HepG2 (cell line): ENCODE measurements around the gene BSG. TPM values are rescaled to one million over a fixed set of nuclear protein-coding genes. Genes with fewer than 3 reads are reported as not detected.

ENCODE experiments used
- GTF2F1 ChIP-seq: fragments of 150-350 bp; IDR thresholded peaks from 2 replicates; pipeline ENCODE4 v1.6.1; 2014; ENCODE audit warnings: low read length
- KDM1A ChIP-seq: IDR thresholded peaks from 2 replicates; pipeline ENCODE4 v1.6.1; 2016; ENCODE audit warnings: missing compliant biosample characterization
- SMAD9 ChIP-seq: sonication (generic); formaldehyde crosslinking; IDR thresholded peaks from 2 replicates; pipeline ENCODE4 v1.5.1; 2020; ENCODE audit warnings: mild to moderate bottlenecking, missing genetic modification reagents
- ZNF101 ChIP-seq: sonication (generic); formaldehyde crosslinking; IDR thresholded peaks from 2 replicates; pipeline ENCODE4 v1.4.0; 2020; ENCODE audit warnings: mild to moderate bottlenecking, low read depth, missing genetic modification reagents, borderline replicate concordance
- ZNF292 ChIP-seq: sonication (generic); formaldehyde crosslinking; IDR thresholded peaks from 2 replicates; pipeline ENCODE4 v1.8.1; 2022; ENCODE audit warnings: mild to moderate bottlenecking, low read depth, missing genetic modification reagents, borderline replicate concordance
- ZNF564 ChIP-seq: sonication (generic); formaldehyde crosslinking; IDR thresholded peaks from 2 replicates; pipeline ENCODE4 v1.8.1; 2023; ENCODE audit warnings: mild to moderate bottlenecking, missing genetic modification reagents
- ZNF703 ChIP-seq: sonication (generic); formaldehyde crosslinking; IDR thresholded peaks from 2 replicates; pipeline ENCODE4 v1.5.1; 2020; ENCODE audit warnings: missing genetic modification reagents, mild to moderate bottlenecking, moderate library complexity, borderline replicate concordance
- ZNF841 ChIP-seq: sonication (generic); formaldehyde crosslinking; IDR thresholded peaks from 2 replicates; pipeline ENCODE4 v1.8.1; 2023; ENCODE audit warnings: missing genetic modification reagents, borderline replicate concordance
- polyA plus RNA-seq, 8 experiments: library from polyadenylated mRNA; depleted of rRNA in 3 of 8; stranded (reverse) in 7 of 8; unstranded in 1 of 8; fragments of >200 nt; fragmentation: Illumina TruSeq in 4 of 8; extraction: Trizol in 4 of 8; gene quantifications; 2 replicates each; pipeline versions ENCODE4 v1.2.1 to v1.2.3, GENCODE V29; 2011 to 2016; ENCODE audit warnings: low read depth in 4 of 8, missing spikeins in 1 of 8, mixed read lengths in 1 of 8; ENCODE audit not compliant: insufficient read depth in 1 of 8
- total RNA-seq, 5 experiments: library from RNA; depleted of rRNA; stranded (reverse); fragments of >200 nt; fragmentation: Illumina TruSeq; extraction: Trizol; gene quantifications; 2 replicates each; pipeline ENCODE4 v1.2.3, GENCODE V29; 2016; ENCODE audit warnings: low read depth in 1 of 5
- TF ChIP-seq, protein P1 (sequence below), 2 experiments: fragments of 450-650 bp in 1 of 2; sonication (generic) in 1 of 2; formaldehyde crosslinking in 1 of 2; IDR thresholded peaks; 2 replicates each; pipeline versions ENCODE4 v1.6.1 to v1.8.0; 2016 to 2022; ENCODE audit warnings: antibody characterized with exemption in 1 of 2, mild to moderate bottlenecking in 1 of 2, missing genetic modification reagents in 1 of 2
- TF ChIP-seq, protein P2 (sequence below): IDR thresholded peaks from 2 replicates; pipeline ENCODE4 v1.4.0; 2020; ENCODE audit warnings: mild to moderate bottlenecking, missing genetic modification reagents
- TF ChIP-seq, protein P3 (sequence below): IDR thresholded peaks from 2 replicates; pipeline ENCODE4 v1.6.1; 2012; ENCODE audit warnings: low read length, improper control_type of control experiment

BSG gene
- total and polyA plus RNA-seq, 2 of the 13 experiments (the other 11 are each of a cell fraction or from before 2014, with no cell fraction given) = 309 to 754 TPM

DNA sequence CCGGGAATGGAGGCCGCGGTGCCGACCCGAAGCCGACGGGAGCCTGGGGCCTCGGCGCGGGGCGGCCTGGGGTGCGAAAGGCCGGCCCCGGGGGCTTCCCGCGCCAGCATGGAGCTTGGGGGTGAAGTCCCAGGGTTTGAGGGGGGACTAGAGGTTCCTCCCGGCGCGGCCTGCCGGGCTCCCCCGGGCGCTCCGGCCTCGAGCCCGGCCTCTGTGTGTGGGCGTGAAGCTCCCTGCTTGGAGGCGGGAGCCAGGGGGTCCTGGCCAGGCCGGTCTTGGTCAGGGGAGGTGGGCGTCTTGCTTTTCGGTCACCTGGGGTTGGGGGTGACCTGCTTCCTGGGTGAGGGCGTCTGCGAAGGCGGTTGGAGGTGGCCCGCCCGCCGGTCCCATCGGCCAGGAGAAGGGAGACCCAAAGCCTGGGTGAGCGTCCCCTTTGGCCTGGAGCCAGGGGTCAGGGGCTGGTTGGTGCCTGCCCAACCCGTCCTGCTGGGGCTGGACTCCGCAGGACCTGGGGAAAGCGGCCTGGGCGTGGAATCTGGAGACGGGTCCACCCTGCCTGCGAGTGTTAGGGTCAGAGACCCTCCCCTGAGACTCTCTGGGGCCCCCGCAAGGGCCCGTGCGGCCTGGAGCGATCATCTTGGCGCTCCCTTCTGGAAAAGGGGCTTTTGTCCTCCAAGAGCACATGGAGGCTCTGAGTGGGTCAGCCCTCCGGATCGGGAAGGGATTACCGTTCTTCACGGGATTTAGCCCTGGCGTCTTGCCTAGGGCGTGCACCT lies 535 bp downstream of the BSG start (continued):
- TF ChIP-seq, protein P1, sequence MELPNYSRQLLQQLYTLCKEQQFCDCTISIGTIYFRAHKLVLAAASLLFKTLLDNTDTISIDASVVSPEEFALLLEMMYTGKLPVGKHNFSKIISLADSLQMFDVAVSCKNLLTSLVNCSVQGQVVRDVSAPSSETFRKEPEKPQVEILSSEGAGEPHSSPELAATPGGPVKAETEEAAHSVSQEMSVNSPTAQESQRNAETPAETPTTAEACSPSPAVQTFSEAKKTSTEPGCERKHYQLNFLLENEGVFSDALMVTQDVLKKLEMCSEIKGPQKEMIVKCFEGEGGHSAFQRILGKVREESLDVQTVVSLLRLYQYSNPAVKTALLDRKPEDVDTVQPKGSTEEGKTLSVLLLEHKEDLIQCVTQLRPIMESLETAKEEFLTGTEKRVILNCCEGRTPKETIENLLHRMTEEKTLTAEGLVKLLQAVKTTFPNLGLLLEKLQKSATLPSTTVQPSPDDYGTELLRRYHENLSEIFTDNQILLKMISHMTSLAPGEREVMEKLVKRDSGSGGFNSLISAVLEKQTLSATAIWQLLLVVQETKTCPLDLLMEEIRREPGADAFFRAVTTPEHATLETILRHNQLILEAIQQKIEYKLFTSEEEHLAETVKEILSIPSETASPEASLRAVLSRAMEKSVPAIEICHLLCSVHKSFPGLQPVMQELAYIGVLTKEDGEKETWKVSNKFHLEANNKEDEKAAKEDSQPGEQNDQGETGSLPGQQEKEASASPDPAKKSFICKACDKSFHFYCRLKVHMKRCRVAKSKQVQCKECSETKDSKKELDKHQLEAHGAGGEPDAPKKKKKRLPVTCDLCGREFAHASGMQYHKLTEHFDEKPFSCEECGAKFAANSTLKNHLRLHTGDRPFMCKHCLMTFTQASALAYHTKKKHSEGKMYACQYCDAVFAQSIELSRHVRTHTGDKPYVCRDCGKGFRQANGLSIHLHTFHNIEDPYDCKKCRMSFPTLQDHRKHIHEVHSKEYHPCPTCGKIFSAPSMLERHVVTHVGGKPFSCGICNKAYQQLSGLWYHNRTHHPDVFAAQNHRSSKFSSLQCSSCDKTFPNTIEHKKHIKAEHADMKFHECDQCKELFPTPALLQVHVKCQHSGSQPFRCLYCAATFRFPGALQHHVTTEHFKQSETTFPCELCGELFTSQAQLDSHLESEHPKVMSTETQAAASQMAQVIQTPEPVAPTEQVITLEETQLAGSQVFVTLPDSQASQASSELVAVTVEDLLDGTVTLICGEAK (IDR thresholded peaks at IDR 0.05) = no peak
- TF ChIP-seq, protein P1 (CRISPR knock-in tag; IDR thresholded peaks at IDR 0.05) = 0 out of 2 replicates have a peak, but pooled peaks have one; percentile 1
- no peak; the same call in 1 of the 2 replicates for TF ChIP-seq ZNF703 (CRISPR knock-in tag)
- TF ChIP-seq ZNF841 (CRISPR knock-in tag) = no peak
- TF ChIP-seq ZNF292 (CRISPR knock-in tag) = no peak
- no peak for TF ChIP-seq SMAD9
- TF ChIP-seq ZNF564 (CRISPR knock-in tag) = no peak
- TF ChIP-seq, protein P2, sequence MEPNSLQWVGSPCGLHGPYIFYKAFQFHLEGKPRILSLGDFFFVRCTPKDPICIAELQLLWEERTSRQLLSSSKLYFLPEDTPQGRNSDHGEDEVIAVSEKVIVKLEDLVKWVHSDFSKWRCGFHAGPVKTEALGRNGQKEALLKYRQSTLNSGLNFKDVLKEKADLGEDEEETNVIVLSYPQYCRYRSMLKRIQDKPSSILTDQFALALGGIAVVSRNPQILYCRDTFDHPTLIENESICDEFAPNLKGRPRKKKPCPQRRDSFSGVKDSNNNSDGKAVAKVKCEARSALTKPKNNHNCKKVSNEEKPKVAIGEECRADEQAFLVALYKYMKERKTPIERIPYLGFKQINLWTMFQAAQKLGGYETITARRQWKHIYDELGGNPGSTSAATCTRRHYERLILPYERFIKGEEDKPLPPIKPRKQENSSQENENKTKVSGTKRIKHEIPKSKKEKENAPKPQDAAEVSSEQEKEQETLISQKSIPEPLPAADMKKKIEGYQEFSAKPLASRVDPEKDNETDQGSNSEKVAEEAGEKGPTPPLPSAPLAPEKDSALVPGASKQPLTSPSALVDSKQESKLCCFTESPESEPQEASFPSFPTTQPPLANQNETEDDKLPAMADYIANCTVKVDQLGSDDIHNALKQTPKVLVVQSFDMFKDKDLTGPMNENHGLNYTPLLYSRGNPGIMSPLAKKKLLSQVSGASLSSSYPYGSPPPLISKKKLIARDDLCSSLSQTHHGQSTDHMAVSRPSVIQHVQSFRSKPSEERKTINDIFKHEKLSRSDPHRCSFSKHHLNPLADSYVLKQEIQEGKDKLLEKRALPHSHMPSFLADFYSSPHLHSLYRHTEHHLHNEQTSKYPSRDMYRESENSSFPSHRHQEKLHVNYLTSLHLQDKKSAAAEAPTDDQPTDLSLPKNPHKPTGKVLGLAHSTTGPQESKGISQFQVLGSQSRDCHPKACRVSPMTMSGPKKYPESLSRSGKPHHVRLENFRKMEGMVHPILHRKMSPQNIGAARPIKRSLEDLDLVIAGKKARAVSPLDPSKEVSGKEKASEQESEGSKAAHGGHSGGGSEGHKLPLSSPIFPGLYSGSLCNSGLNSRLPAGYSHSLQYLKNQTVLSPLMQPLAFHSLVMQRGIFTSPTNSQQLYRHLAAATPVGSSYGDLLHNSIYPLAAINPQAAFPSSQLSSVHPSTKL (CRISPR knock-in tag) = no peak; the same call in 1 of the 2 replicates
- TF ChIP-seq, protein P3, sequence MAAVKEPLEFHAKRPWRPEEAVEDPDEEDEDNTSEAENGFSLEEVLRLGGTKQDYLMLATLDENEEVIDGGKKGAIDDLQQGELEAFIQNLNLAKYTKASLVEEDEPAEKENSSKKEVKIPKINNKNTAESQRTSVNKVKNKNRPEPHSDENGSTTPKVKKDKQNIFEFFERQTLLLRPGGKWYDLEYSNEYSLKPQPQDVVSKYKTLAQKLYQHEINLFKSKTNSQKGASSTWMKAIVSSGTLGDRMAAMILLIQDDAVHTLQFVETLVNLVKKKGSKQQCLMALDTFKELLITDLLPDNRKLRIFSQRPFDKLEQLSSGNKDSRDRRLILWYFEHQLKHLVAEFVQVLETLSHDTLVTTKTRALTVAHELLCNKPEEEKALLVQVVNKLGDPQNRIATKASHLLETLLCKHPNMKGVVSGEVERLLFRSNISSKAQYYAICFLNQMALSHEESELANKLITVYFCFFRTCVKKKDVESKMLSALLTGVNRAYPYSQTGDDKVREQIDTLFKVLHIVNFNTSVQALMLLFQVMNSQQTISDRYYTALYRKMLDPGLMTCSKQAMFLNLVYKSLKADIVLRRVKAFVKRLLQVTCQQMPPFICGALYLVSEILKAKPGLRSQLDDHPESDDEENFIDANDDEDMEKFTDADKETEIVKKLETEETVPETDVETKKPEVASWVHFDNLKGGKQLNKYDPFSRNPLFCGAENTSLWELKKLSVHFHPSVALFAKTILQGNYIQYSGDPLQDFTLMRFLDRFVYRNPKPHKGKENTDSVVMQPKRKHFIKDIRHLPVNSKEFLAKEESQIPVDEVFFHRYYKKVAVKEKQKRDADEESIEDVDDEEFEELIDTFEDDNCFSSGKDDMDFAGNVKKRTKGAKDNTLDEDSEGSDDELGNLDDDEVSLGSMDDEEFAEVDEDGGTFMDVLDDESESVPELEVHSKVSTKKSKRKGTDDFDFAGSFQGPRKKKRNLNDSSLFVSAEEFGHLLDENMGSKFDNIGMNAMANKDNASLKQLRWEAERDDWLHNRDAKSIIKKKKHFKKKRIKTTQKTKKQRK = no peak
- TF ChIP-seq GTF2F1 = no peak
- no peak for TF ChIP-seq ZNF101 (CRISPR knock-in tag)
- TF ChIP-seq KDM1A (CRISPR knock-in tag) = no peak
